IMR-90 (cell line): ENCODE results near the gene SSTR4. TPM values are rescaled to one million over a fixed set of nuclear protein-coding genes. Genes with fewer than 3 reads are reported as not detected.

ENCODE experiments used
- ATAC-seq: fragments of 200-7000 bp; cut with Tn5 transposase; 2 replicates; pipeline ENCODE4 v1.9.1; 2020; ENCODE audit warnings: low read depth, mild to moderate bottlenecking, moderate library complexity
- BruUV-seq: library from RNA; stranded (reverse); fragments of 400-500 nt; replicated peaks from 2 replicates; lab custom pipeline; 2021; lab: Mats Ljungman, UMichigan
- CTCF ChIA-PET: fragments of 300-600 bp; formaldehyde crosslinking; extraction: SDS; loops from one replicate; lab custom pipeline; 2021; ENCODE audit warnings: antibody characterized with exemption; lab: Yijun Ruan, JAX
- POLR2A ChIA-PET: fragments of 300-600 bp; sonication (Branson Sonifier 250); formaldehyde crosslinking; loops from one replicate; lab custom pipeline; 2022; ENCODE audit warnings: antibody characterized with exemption; ENCODE audit not compliant: unreplicated experiment; lab: Charles Lee
- DNase-seq: peaks from one replicate; pipeline ENCODE4 v3.0.0; 2013
- H2AFZ ChIP-seq: replicated peaks from 2 replicates; pipeline ENCODE3; 2013; ENCODE audit warnings: low read length, mild to moderate bottlenecking; ENCODE audit not compliant: poor library complexity
- H2AK5ac ChIP-seq: 2 replicates; pipeline ENCODE4 v1.6.1; 2013; ENCODE audit warnings: low read depth, low read length, inconsistent platforms
- H2AK9ac ChIP-seq: replicated peaks from 2 replicates; pipeline ENCODE3; 2013; ENCODE audit warnings: mild to moderate bottlenecking, low read depth, low read length, moderate library complexity; ENCODE audit not compliant: poor library complexity
- H2BK120ac ChIP-seq: 2 replicates; pipeline ENCODE4 v1.6.1; 2013; ENCODE audit warnings: low read depth, low read length, inconsistent platforms
- H2BK15ac ChIP-seq: 3 replicates; pipeline ENCODE4 v1.6.1; 2013; ENCODE audit warnings: low read depth, low read length, inconsistent platforms
- H2BK20ac ChIP-seq: 2 replicates; pipeline ENCODE4 v1.6.1; 2013; ENCODE audit warnings: low read depth, mild to moderate bottlenecking, inconsistent platforms, low read length, moderate library complexity
- H2BK5ac ChIP-seq: 2 replicates; pipeline ENCODE4 v1.6.1; 2013; ENCODE audit warnings: mild to moderate bottlenecking, low read depth, low read length, inconsistent platforms; ENCODE audit not compliant: poor library complexity, severe bottlenecking
- H3K14ac ChIP-seq: replicated peaks from 2 replicates; pipeline ENCODE4 v1.6.1; 2013; ENCODE audit warnings: low read depth, low read length, inconsistent platforms
- H3K18ac ChIP-seq: 2 replicates; pipeline ENCODE4 v1.6.1; 2013; ENCODE audit warnings: low read depth, low read length, control low read depth
- H3K23ac ChIP-seq: 2 replicates; pipeline ENCODE4 v1.6.1; 2013; ENCODE audit warnings: low read depth, low read length, inconsistent platforms
- H3K27ac ChIP-seq: 2 replicates; pipeline ENCODE4 v1.5.1; 2013; ENCODE audit warnings: mild to moderate bottlenecking, control low read depth, low read length; ENCODE audit not compliant: insufficient read depth
- H3K27me3 ChIP-seq: 2 replicates; pipeline ENCODE4 v1.6.1; 2013; ENCODE audit warnings: low read length; ENCODE audit not compliant: control insufficient read depth, insufficient read depth
- H3K36me3 ChIP-seq: 2 replicates; pipeline ENCODE4 v1.6.1; 2013; ENCODE audit warnings: low read length, mixed read lengths; ENCODE audit not compliant: control insufficient read depth, insufficient read depth
- H3K4ac ChIP-seq: 2 replicates; pipeline ENCODE4 v1.6.1; 2013; ENCODE audit warnings: low read depth, low read length, inconsistent platforms
- H3K4me1 ChIP-seq: 2 replicates; pipeline ENCODE4 v1.6.1; 2013; ENCODE audit warnings: low read length, mixed read lengths; ENCODE audit not compliant: control insufficient read depth, insufficient read depth
- H3K4me2 ChIP-seq: 2 replicates; pipeline ENCODE4 v1.6.1; 2013; ENCODE audit warnings: low read depth, mild to moderate bottlenecking, control low read depth, low read length, moderate library complexity
- H3K4me3 ChIP-seq: 2 replicates; pipeline ENCODE4 v1.5.1; 2013; ENCODE audit warnings: low read depth, mild to moderate bottlenecking, control low read depth, low read length, moderate library complexity; ENCODE audit not compliant: insufficient read depth
- H3K56ac ChIP-seq: 2 replicates; pipeline ENCODE4 v1.6.1; 2013; ENCODE audit warnings: low read length, inconsistent platforms; ENCODE audit not compliant: insufficient read depth; ENCODE audit errors: extremely low read depth
- H3K79me1 ChIP-seq, 2 experiments: 2 replicates each; pipeline ENCODE4 v1.6.1; 2013; ENCODE audit warnings: low read length in 2 of 2, inconsistent platforms in 1 of 2, low read depth in 1 of 2
- H3K9ac ChIP-seq: 2 replicates; pipeline ENCODE4 v1.6.1; 2013; ENCODE audit warnings: low read depth, low read length, control low read depth
- H3K9me1 ChIP-seq: 2 replicates; pipeline ENCODE4 v1.6.1; 2013; ENCODE audit warnings: low read length, inconsistent platforms; ENCODE audit not compliant: insufficient read depth
- H3K9me3 ChIP-seq: 2 replicates; pipeline ENCODE4 v1.6.1; 2013; ENCODE audit warnings: low read length; ENCODE audit not compliant: control insufficient read depth, insufficient read depth
- H4K20me1 ChIP-seq: 2 replicates; pipeline ENCODE4 v1.6.1; 2013; ENCODE audit warnings: low read length, inconsistent platforms; ENCODE audit not compliant: insufficient read depth
- H4K5ac ChIP-seq: 2 replicates; pipeline ENCODE4 v1.6.1; 2013; ENCODE audit warnings: mild to moderate bottlenecking, low read depth, low read length, control low read depth
- H4K8ac ChIP-seq, 2 experiments: 2 replicates each; pipeline ENCODE4 v1.6.1; 2013; ENCODE audit warnings: low read depth in 2 of 2, low read length in 2 of 2, control low read depth in 1 of 2, inconsistent platforms in 1 of 2
- H4K91ac ChIP-seq: 2 replicates; pipeline ENCODE4 v1.6.1; 2013; ENCODE audit warnings: low read depth, low read length, inconsistent platforms; ENCODE audit not compliant: insufficient read depth
- CEBPB ChIP-seq: IDR thresholded peaks from 2 replicates; pipeline ENCODE4 v1.6.1; 2012; ENCODE audit warnings: low read depth, low read length, improper control_type of control experiment
- POLR2A ChIP-seq: IDR thresholded peaks from 2 replicates; pipeline ENCODE4 v1.6.1; 2012; ENCODE audit warnings: mild to moderate bottlenecking, low read depth, low read length
- WGBS, 2 experiments: methylation state at CpG; one replicate each; pipeline versions ENCODE4 v1.1.5 to v1.1.7; 2013; ENCODE audit warnings: missing lambda C conversion rate in 2 of 2; ENCODE audit not compliant: insufficient read length in 1 of 2; ENCODE audit errors: extremely low coverage in 2 of 2; 5-methylcytosine and 5-hydroxymethylcytosine counted together
- dilution Hi-C: fragments of 300-500 bp; cut with HindIII; formaldehyde crosslinking; loops from one replicate; pipeline ENCODE4 v1.14.3; 2018; ENCODE audit warnings: low sequenced_read_pairs; ENCODE audit not compliant: unreplicated experiment
- in situ Hi-C: fragments of 300-500 bp; cut with MboI; formaldehyde crosslinking; loops from 3 replicates; pipeline ENCODE4 v1.14.3; 2019; ENCODE audit warnings: low sequenced_read_pairs, inconsistent platforms, mixed read lengths
- intact Hi-C: fragments of 100-400 bp; cut with micrococcal nuclease; formaldehyde crosslinking; loops from 2 replicates; pipeline ENCODE4 v1.10.0; 2022
- polyA plus RNA-seq, 3 experiments: library from polyadenylated mRNA; depleted of rRNA; stranded (reverse); fragments of >200 nt; gene quantifications; 2 replicates each; pipeline ENCODE4 v1.2.3, GENCODE V29; 2012; ENCODE audit warnings: low replicate concordance in 1 of 3
- total RNA-seq: library from RNA; depleted of rRNA; stranded (reverse); fragments of >200 nt; gene quantifications from 2 replicates; pipeline ENCODE4 v1.2.3, GENCODE V29; 2012

Gene SSTR4
- total and polyA plus RNA-seq, 2 of the 4 experiments (the other 2 are of a cell fraction): not detected

DNA sequence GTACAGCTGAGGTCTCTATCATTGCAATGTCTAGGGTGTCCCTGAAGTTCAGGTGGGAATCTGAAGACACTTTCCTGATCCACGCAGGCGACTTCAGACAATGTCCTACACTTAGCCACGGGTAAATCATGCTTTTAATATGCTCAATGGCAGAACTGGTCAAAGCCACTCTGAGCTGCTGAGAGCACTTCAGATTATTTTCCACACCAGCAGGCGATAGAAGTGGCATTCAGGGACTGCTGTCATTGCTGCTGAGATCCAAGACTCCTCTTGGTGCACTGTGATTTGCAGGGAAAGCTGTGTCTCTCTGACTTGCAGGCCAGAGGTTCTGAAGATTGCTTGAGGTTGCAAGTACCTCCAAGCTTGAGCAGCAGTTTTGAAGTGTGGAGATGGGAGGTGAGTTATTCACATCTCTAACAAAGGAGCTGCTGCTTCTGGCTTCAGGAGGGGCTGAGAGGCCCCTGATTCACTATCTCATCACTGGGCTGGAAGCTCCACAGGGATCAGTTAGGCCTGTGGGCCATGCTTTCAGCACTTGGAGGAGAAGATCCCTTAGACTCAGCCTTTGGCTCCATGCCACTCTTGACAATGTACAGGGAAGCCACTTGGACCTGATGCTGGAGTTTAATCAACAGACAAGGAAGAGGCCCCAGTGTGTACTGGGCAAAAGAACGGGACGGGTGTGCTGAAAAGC, 2.9 kb upstream of the SSTR4 start:
- Histone ChIP-seq H2BK5ac (no peak overlapping the region), H2AFZ (no peak overlapping the region), H3K4me1 (no peaks in the 10 kb centered on the region), H3K14ac (no peak overlapping the region), H2BK120ac (no peak overlapping the region), H3K9me3 (no peaks in the 10 kb centered on the region), H3K4me2 (no peak overlapping the region), H3K36me3 (no peaks in the 10 kb centered on the region), H3K27me3 (peaks cover 15% of the 10 kb centered on the region), H3K9me1 (no peaks in the 10 kb centered on the region), H2BK20ac (no peak overlapping the region), H3K4me3 (no peak overlapping the region), H4K8ac (no peak overlapping the region), H4K5ac (no peak overlapping the region), H2AK9ac (no peak overlapping the region), H3K4ac (no peak overlapping the region), H4K20me1 (no peaks in the 10 kb centered on the region), H2BK15ac (no peak overlapping the region), H3K56ac (no peak overlapping the region), H3K27ac (no peak overlapping the region), H3K79me1 (no peaks in the 10 kb centered on the region), H3K9ac (no peak overlapping the region), H2AK5ac (no peak overlapping the region), H4K91ac (no peak overlapping the region), H3K23ac (no peak overlapping the region), H3K18ac (no peak overlapping the region)
- POLR2A ChIA-PET: no interaction called here
- in situ Hi-C loops (no loop called here), intact Hi-C loops (no loop called here), dilution Hi-C loops (no loop called here)
- no TSS peak for BruUV-seq
- no CpG with 5 or more reads among the region's 6 CpGs for WGBS, 2 experiments
- CTCF ChIA-PET: no interaction called here
- no peak for DNase-seq
- TF ChIP-seq CEBPB (no peak), POLR2A (no peak)
- ATAC-seq: no peak
